ENCODE measurements around the gene GFOD1.
A peak's percentile ranks its signal among the peaks of the same experiment; 100 is the strongest.
"Not testable (repeated sequence)": the region's sequence is repeated elsewhere in the genome, so short reads cannot be mapped to it uniquely, and the experiment has no call there.

Gene GFOD1

DNA sequence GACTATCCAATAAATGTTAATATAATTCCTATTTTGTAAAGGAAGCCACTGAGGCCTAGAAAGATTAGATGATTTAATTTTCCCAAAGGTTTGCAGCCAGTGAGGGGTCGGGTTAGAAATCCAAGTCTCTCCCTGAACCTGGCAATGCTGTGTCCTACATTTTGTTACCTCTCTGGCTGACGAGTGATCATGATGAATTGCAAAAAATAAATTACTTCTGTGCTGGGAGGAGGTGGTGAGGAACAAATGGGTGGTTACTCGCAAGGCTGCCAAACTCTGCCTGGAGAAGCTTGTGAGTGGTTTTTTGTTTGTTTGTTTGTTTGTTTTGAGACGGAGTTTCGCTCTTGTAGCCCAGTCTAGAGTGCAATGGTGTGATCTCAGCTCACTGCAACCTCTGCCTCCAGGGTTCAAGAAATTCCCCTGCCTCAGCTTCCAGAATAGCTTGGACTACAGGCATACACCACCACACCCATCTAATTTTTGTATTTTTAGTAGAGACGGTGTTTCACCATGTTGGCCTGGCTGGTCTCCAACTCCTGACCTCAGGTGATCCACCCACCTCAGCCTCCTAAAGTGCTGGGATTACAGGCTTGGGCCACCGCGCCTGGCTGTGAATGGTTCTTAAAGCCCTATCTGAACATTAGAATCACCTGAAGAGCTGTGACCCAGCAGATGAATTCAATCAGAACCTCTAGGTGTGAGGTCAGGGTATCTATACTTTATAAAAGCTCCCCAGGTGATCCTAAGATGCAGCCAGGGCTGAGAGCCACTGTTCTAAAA is 138.9 kb downstream of the GFOD1 start:
- no peak for DNase-seq

DNA sequence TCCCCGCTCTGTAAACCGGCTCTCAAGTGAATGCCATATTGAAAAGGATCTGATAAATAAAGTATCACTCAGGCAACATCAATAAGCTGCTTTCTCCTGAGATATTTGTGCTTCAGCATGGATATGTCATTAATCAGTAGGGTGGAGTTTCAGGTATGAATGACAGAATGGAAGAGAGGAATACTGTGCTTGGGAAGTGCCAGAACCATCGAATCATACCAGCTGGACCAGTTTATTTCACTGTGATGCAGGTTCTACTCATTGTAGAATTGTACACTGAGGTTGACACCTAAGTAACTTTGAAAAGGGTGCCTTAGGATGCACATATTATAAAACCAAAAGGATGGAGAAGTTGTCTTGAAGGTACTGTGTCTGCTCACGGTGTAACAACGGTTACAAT is 141.2 kb downstream of the GFOD1 start:
- no peak for DNase-seq

DNA sequence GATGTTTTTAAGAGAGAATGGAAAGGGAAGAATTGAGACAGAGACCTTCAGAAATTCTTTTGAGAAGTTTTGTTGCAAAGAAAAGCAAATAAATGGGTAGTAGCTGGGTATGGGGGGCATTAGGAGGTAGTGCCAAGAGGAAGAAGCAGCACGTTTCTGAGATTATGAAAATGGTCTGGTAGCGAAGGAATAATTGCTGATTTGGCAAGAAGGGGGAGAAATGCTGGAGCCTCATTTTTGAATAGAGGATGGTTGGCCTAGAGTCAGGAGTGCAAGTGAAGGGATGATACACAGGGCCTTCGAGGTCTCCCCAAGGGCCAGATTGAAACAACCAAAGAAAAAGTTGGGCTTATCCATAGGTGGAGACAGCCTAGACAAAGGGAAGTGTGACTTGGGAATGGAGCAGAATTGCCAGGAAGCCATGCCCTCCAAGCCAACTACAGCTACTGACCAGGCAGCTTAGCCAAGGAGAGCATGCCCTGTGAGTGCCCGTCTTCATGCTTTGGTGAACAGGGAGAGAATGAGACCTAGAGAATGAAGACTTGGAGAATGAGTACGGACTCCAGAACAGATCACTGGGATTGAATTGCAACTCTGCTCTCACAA is 144.9 kb downstream of the GFOD1 start:
- no peak for DNase-seq

DNA sequence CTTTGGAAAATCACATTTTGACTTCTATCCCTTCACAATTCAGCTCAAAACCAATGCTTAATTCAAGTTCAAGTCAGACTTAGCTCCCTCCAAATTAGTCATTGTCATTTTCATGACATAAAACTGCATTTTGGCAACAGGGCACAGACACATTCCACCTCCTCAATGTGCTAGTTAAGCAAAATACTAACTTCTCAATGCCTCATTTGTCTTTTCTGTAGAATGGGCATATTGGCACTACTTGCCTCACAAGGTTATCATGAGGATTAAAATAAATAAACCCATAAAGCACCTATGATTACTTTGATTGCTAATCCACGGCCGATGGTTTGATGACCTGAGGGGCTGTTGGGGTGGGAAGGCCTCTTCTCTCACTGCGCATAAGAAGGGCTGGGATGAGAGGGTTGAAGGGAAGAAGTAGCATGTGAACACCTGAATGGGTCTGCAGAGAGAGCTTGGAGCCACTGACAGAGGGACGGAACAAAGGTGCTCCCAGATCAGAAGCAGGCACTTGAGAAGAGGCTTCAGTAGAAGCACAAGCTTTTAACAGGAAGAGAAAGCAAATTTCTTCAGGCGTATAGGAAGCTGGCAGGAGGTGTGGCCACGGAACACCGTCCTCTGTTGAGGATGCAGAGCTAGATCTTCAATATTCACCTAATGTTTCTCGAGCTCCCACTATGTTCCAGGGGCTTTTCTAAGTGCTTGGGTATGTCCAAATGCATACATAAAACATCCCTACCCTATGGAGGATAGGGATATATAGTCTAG is 147.4 kb downstream of the GFOD1 start:
- no peak for DNase-seq

DNA sequence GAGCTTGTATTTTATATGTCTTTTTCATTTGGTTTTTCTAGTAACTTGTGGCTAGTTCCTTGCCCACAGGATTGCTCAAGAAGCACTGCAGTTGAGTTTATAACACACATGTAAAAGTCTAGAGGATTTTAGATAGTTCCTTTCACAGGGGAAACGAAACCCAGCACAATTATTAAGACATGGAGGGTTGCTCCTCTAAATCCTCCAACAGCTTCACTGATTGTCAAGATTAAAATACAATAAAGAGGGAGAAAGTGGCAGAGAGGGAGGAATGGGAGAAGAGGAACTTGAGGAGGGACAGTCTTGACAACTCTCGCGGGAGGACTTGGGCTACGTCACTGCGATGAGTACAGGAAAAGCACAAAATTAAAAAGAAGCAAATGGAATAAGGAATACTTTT is 149.4 kb downstream of the GFOD1 start:
- no peak for DNase-seq

DNA sequence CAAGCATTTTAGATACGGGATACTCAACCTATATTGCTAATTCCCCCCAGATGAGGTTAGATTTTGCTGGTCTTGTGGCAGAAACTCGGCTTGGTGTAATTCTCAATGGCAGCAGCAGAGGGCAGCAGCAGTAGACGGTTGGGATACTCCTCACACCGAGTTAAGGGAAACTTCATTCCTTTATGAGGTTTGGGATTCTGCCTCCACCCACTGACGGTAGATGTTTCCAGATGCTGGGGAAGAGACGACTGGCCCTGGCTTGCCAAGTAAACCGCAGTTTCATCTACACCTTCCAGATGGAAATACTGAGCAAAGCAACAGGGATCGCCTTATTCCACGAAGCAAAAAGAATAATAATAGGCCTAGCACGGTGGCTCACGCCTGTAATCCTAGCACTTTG is 150.8 kb downstream of the GFOD1 start:
- DNase-seq: peak; percentile 69

DNA sequence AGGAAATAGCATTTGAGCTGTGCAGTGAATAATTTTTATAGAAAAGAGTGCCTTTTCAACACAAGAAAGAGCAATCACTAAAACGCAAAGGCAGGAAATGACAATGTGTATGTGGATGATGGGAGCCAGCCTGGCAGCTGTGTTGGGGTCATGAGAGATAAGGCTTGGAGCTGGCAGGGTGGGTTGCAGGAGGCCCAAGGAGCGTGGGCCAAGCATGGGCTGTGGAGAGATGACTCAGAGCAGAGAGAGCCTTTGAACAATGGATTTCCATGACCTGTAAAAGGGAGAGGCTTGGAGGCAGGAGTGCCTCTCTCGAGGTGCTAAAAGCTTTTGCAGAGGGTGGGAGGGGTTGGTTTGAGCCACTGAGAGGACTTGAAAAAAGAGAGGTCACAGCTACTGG is 152.4 kb downstream of the GFOD1 start:
- DNase-seq: no peak

DNA sequence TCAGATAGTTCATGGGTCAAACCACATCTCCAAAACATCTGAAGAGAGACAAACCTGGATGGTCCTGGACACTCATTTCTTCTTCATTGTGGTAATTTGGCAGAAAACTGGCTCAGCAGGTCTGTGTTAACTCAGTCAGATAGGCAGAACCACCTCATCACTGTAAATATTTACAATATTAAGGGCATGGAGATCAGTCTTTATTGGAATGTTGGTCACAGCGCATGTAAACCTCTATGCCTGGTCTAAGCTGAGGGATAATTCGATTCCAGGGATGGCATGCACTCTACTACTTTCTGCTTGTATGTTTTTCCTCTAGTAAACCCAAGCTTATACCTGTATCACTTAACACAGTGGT is 155.1 kb downstream of the GFOD1 start:
- DNase-seq: no peak

DNA sequence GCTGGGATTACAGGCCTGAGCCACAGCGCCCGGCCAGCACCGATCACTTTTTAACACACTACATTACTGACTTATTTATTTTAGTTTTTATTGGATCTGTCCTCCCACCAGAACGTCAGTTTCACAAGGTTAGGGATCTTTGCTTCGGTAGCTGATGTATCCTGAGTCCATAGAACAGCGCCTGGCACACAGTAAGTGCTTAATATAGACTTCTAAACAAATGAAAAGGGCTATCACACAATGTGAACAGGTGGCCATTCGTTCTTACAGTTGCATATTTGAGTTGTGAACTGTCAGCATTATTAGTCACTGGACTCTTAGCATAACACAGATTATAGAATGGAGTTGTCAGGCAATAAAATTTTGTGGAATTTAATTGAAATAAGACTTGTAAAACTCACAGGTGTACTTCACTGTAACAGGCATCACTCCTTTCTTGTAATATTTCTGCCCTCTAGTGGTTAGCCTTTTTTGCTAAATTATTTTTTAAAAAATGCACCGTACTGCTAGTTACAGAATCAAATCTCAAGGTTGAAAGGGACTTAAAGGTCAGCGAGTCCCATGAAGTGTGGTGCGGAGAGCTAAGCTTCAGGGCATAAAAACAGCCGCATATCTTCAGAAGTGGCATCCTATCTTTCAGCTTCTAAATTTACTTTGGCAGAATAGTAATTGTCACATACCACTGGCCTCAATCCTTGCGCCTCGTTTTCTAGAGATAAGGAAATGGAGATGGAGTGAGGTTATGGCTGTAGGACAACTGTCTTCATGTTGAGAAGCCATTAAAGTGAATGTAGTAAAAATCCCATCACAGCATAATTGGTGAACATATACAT is 155.7 kb downstream of the GFOD1 start:
- peak; percentile 38 for DNase-seq

DNA sequence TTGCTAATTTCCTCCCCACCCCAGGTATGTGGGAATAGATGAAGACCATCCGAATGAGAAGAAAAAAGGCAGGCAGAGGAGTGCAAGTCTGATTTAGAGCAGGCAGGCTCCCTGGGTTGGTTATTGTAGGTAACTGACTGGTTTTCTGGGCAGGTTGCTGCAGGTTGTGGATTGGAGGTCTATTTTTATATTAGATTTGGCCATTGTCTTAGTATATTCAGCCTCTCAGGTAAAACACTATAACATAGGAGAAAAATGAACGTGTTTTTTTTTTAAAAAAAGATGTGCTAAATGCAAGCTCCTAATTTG is 158.6 kb downstream of the GFOD1 start:
- no peak for DNase-seq

DNA sequence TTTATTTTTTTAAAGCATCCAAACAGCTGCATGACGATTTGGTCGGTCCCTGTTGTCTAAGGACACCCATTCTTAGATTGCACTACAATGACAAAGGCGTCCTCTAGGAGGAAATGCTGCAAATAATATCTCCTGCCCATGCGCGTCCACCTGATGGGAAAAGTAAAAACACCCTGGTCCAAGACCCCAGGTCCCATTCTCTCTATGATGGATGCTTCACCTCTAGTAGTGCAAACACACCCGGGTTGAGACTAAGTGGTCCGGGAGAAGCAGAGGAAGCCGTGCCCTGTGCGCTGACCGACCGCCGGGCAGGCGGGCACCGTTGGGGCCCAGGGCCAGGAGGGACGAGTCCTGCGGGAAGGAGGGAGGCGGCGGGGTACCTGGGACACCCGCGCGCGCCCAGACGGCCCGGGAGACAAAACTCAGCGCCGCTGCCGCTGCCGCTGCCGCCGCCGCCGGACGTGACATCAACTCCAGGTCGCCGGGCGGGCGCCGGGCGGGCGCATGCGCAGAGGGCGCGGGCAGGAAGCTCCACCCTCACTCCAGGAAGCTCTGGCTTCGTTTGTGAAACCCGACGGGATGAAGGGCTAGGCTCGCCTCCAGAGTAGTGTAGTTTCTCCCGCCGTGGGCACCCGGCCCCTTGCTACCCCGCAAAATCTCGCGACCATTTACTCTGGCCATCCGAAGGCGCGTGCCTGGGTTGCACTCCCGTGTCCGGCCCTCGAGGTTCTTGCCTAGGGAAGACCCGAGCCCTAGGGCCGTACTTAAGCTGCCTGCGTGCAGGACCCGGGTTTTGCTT is 159.1 kb downstream of the GFOD1 start, which contains the start of gene TBC1D7:
TBC1D7 (minus strand) TSS at position 462 of the 799 bp plus-strand sequence. CDS start 1,639 bp downstream, outside the sequence.
- DNase-seq: peak; percentile 88

DNA sequence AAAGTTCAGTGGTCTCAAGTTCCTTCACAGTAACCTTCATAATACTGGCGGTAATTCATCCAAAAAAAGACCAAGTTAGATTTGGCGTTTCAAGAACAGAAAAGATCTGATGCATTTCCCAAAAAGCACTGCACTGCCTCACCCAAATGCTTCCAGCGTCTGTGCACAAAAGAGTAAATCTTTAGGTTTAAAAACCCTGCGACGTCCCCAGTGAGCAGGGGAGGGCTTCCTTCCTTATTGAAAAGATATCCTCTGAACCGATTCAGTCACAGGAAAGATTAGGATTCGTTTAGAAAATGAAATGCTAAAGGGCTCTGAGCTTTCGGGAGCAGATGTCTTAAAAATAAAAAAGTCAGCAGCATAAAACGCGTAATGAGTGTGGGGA is 159.7 kb downstream of the GFOD1 start:
- peak; percentile 52 for DNase-seq

DNA sequence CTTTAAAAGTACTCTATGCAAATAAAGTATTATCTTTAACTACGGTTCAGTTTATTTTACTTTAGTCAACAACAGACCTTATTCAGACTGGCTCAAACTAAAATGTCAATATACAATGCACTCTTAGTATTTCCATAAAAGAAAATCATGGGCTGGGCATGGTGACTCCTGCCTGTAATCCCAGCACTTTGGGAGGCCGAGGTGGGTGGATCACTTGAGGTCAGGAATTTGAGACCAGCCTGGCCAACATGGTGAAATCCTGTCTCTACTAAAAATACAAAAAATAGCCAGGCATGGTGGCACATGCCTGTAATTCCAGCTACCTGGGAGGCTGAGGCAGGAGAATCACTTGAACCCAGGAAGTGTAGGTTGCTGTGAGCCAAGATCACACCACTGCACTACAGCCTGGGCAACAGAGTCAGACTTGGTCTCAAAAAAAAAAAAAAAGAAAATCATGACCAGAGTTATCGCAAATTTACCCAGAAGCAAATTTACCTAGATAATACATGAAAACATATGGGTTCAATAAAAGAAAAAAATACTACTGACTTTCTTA is 161.3 kb downstream of the GFOD1 start:
- not testable (repeated sequence) for DNase-seq

DNA sequence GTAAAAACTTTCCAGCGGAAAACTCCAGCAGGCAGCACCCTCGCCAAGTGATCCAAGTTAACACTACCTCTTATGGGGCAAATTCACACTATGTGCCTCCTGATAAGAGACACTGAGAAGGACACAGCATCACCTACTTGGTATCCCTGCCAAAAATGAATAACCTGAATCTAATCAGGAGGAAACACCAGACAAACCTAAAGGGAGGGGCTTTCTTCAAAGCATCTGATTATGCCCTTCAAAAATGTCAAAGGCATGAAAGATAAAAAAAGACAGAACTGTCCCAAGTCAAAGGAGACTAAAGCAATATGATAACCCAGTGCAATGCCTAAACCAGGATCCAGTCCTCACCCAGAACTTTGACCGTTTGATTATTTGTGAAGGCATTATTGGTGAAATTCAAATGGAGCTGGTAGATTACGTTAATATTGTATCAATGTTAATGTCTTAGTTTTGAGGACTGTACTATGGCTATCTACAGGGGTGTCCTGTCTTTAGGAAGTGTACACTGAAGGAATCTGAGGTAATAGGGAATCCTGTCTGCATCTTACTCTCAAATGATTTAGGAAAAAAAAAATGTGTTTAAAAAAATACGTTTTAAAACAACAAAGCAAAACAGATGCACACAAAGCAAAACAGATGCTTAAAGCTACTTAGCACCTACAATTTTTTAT is 167.4 kb downstream of the GFOD1 start:
- DNase-seq: no peak

DNA sequence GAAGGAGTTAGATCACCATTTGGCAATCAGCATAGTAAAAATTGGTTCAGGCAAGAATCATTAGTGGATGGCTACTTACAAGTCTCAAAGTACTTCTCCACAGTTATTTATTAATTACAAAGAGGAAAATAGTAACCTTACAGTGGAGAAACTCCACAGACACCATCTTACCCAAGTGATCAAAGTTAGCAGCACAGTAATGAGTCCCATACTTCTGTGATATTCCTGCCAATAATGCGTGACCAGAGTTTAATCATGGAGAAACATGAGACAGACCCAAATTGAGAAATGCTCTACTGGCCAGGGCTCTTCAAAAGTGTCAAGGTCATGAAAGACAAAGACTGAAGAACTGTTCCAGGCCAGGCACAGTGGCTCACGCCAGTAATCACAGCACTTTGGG is 168.6 kb downstream of the GFOD1 start:
- no peak for DNase-seq

DNA sequence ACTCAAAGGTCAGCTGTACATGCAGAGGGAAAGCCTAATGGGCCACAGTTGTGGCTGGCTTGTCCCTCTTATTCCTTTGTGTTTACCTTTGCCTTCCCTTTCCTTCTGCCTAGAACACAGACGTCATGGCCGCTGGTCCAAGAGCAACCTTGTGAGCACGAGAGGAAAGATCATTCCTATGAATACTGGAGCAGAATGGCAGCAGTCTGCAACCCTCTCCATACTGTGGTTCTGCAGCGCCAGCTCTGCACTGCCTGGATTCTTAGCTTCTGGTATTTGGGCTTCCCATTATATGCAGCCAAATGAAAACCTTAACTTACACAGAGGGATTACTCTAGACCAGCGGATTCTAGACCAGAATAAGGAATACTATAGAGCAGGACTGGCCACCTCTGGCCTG is 171.5 kb downstream of the GFOD1 start:
- DNase-seq: no peak

DNA sequence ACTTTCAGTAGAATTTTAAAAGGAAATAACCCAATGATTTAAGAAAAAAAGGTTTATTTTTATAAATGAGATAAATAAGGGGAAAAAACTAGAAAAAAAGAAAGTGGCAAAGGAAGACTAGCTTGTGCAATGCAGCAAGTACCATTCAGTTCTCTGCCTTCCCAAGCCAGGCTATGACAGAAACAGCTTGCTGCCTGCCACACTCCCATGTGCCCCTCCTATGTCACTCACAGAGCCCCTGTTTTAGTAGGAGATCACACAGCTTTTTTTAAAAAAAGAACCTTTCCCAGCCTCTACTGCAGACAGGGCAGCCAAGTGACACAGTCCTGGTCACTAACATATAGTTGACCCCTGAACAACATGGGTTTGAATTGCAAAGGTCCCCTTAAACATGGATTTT is 172.6 kb downstream of the GFOD1 start:
- DNase-seq: no peak

DNA sequence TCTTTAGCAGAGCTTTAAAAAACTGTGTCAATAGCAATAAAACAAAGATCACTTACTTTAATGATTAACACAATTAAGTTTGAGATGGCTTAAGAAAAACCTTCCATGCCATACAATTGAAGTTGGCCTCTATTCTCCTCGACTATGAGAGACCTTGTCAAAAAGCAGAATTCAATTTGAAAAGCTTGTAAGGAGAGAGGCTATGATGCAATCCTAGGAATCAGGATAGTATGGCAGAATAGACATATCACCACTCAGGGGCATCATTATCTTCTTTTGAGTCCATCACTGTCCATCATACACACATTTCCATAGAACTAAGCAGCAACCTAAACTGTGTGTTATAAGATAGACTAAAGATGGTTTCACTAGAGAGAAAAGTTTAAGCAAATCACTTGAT is 176.2 kb downstream of the GFOD1 start:
- DNase-seq: no peak

DNA sequence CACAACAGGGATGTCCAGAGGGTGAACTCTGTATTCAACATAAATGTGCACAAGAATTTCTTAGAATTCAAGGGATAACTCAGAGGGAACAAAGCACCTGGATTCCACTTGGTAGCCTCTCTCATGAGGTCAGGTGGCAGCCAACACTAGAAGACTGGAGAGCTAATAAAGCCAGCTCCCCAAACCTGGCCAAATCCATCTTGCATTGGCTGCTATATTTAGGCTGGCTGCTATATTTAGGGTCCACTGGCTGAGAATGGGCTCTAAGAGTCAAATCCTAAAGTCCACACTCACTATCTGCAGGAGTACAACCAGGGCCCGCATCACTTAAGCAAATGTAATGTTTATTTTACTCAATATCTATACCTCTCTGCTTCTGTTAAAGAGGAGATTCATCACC is 179.1 kb downstream of the GFOD1 start:
- no peak for DNase-seq
